ENCODE data around the gene DNAJB7.

DNA sequence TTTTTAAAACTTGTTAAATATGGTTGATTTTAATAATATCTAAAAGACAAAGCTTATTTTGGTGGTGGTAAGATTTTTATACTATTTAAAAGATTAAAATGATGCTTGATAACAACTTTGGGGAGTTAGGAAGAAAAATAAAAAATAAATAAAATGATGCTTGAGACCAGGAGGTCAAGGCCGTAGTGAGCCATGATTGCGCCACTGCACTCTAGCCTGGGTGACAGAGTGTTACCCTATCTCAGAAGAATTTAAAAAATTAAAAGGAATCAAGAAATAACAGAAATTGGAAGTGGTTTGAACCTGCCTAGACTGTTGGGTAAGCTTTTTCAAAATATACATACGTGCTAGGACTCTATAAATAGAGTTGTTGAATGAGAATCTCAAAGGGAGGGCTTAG is 12.1 kb upstream of the DNAJB7 start:
- TF ChIP-seq, protein P1, sequence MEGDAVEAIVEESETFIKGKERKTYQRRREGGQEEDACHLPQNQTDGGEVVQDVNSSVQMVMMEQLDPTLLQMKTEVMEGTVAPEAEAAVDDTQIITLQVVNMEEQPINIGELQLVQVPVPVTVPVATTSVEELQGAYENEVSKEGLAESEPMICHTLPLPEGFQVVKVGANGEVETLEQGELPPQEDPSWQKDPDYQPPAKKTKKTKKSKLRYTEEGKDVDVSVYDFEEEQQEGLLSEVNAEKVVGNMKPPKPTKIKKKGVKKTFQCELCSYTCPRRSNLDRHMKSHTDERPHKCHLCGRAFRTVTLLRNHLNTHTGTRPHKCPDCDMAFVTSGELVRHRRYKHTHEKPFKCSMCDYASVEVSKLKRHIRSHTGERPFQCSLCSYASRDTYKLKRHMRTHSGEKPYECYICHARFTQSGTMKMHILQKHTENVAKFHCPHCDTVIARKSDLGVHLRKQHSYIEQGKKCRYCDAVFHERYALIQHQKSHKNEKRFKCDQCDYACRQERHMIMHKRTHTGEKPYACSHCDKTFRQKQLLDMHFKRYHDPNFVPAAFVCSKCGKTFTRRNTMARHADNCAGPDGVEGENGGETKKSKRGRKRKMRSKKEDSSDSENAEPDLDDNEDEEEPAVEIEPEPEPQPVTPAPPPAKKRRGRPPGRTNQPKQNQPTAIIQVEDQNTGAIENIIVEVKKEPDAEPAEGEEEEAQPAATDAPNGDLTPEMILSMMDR (IDR thresholded peaks at IDR 0.05 in 4 of 5, conservative IDR thresholded peaks at IDR 0.05 in 1 of 5) = no peak
- no peak for TF ChIP-seq POLR2A (IDR thresholded peaks at IDR 0.05)
